ENCODE measurements around the gene ZNF710. TPM values are rescaled to one million over a fixed set of nuclear protein-coding genes. Genes with fewer than 3 reads are reported as not detected.

The ZNF710 gene
- total RNA-seq, 1 experiment from 2014 or later, result 40.7 TPM

GRCh38 chr15:90075420-90076289 is 74.5 kb downstream of the ZNF710 start:
- TF ChIP-seq, protein P1, sequence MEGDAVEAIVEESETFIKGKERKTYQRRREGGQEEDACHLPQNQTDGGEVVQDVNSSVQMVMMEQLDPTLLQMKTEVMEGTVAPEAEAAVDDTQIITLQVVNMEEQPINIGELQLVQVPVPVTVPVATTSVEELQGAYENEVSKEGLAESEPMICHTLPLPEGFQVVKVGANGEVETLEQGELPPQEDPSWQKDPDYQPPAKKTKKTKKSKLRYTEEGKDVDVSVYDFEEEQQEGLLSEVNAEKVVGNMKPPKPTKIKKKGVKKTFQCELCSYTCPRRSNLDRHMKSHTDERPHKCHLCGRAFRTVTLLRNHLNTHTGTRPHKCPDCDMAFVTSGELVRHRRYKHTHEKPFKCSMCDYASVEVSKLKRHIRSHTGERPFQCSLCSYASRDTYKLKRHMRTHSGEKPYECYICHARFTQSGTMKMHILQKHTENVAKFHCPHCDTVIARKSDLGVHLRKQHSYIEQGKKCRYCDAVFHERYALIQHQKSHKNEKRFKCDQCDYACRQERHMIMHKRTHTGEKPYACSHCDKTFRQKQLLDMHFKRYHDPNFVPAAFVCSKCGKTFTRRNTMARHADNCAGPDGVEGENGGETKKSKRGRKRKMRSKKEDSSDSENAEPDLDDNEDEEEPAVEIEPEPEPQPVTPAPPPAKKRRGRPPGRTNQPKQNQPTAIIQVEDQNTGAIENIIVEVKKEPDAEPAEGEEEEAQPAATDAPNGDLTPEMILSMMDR (conservative IDR thresholded peaks at IDR 0.05), result no peak
- Histone ChIP-seq H2AK5ac (ENCODE audit: insufficient read length, low read length) (no peak overlapping the region), H4K5ac (ENCODE audit: insufficient read length, low read depth, low read length) (no peak overlapping the region), H2AFZ (ENCODE audit: low read length) (no peak overlapping the region), H3K27ac (ENCODE audit: insufficient read length, low read depth, low read length) (no peak overlapping the region), H3K56ac (ENCODE audit: insufficient read length, low read depth, low read length) (no peak overlapping the region), H4K8ac (replicated peaks; ENCODE audit: insufficient read length, low read depth, low read length) (no peak overlapping the region), H3T11ph (ENCODE audit: low read length) (no peak overlapping the region), H3K79me1 (ENCODE audit: insufficient read depth, low read depth, low read length, poor library complexity, severe bottlenecking) (no peaks in the 10 kb centered on the region), H3K14ac (ENCODE audit: insufficient read depth, low read length) (no peak overlapping the region), H4K20me1 (ENCODE audit: control insufficient read depth, insufficient read depth, insufficient read length) (peaks cover 2% of the 10 kb centered on the region), H2BK12ac (ENCODE audit: insufficient read length, low read depth, low read length) (no peak overlapping the region), H3K27me3 (ENCODE audit: insufficient read depth, low read length) (no peaks in the 10 kb centered on the region), H2BK20ac (ENCODE audit: low read depth, low read length, poor library complexity, severe bottlenecking) (no peak overlapping the region), H2BK120ac (ENCODE audit: low read depth, low read length, poor library complexity, severe bottlenecking) (no peak overlapping the region), H3K79me2 (ENCODE audit: insufficient read depth, low read length) (no peaks in the 10 kb centered on the region), H3K4ac (ENCODE audit: low read depth, low read length) (no peak overlapping the region), H3K9ac (ENCODE audit: extremely low read depth, insufficient read length, low read length) (no peak overlapping the region), H2BK5ac (ENCODE audit: insufficient read length, low read length) (no peak overlapping the region), H2BK15ac (ENCODE audit: low read depth, low read length) (no peak overlapping the region), H3K4me1 (ENCODE audit: insufficient read depth, low read length) (no peaks in the 10 kb centered on the region; the same call in 1 of the 2 replicates), H3K4me2 (ENCODE audit: insufficient read depth, insufficient read length, low read length) (no peak overlapping the region), H4K91ac (ENCODE audit: insufficient read length, low read depth, low read length) (no peak overlapping the region), H3K23me2 (ENCODE audit: insufficient read length, low read depth, low read length, poor library complexity, severe bottlenecking) (no peaks in the 10 kb centered on the region), H3K23ac (ENCODE audit: insufficient read length, low read depth, low read length) (no peak overlapping the region), H3K18ac (ENCODE audit: insufficient read length, low read depth, low read length) (no peak overlapping the region), H3K9me3 (ENCODE audit: control insufficient read depth, low read depth, low read length) (no peaks in the 10 kb centered on the region)
- Mint-ChIP-seq H3K27ac (peak overlapping the region; percentile 13 to 90 (median 60)), H3K36me3 (ENCODE audit: insufficient read depth in 1 of 3, low read depth in 3 of 3) (peaks cover 2 to 24% (median 11%) of the 10 kb centered on the region in 3 experiments; a peak in 3 of 7 replicates), H3K4me3 (peak overlapping the region in 1 of 2 experiments; percentile 11; a peak in 1 of 5 replicates), H3K4me1 (peaks cover 20 to 23% of the 10 kb centered on the region in 2 experiments), H3K9me3 (no peaks in the 10 kb centered on the region), H3K27me3 (ENCODE audit: low read depth) (no peaks in the 10 kb centered on the region)
- DNase-seq, result peak; percentile 83
- WGBS (ENCODE audit: extremely low coverage, insufficient read length, low lambda C conversion rate), result no CpG with 5 or more reads among the region's 13 CpGs
